Activated T-helper 2 cell treated with anti-CD3 and anti-CD28 coated beads, Interferon-gamma antibody, Interleukin-2, Interleukin-4, amounts not matched to agents 10 μg/mL and 5 μg/mL and 100 μg/mL, durations not matched to agents 14 hours and 24 hours and 36 hours (primary cell): ENCODE measurements around the gene RGL3. TPM values are rescaled to one million over a fixed set of nuclear protein-coding genes. Genes with fewer than 3 reads are reported as not detected.
"Not testable (repeated sequence)": the region's sequence is repeated elsewhere in the genome, so short reads cannot be mapped to it uniquely, and the experiment has no call there.

Experiments
- DNase-seq: peaks from one replicate; pipeline ENCODE4 v3.0.0; 2021; ENCODE audit warnings: low spot score
- H3K27ac Mint-ChIP-seq: one replicate; pipeline ENCODE4 v1.8.0; 2021; ENCODE audit warnings: mixed read lengths
- H3K27me3 Mint-ChIP-seq: one replicate; pipeline ENCODE4 v1.8.0; 2021; ENCODE audit warnings: low read depth, mixed read lengths
- H3K36me3 Mint-ChIP-seq: one replicate; pipeline ENCODE4 v1.8.0; 2021; ENCODE audit warnings: low read depth, mixed read lengths
- H3K4me1 Mint-ChIP-seq: one replicate; pipeline ENCODE4 v1.8.0; 2021; ENCODE audit warnings: low read depth, mixed read lengths
- H3K4me3 Mint-ChIP-seq: one replicate; pipeline ENCODE4 v1.8.0; 2021; ENCODE audit warnings: low read depth, mild to moderate bottlenecking, moderate library complexity, mixed read lengths
- H3K9me3 Mint-ChIP-seq: one replicate; pipeline ENCODE4 v1.8.0; 2021; ENCODE audit warnings: mixed read lengths
- intact Hi-C: fragments of 100-400 bp; cut with micrococcal nuclease; formaldehyde crosslinking; loops from one replicate; pipeline ENCODE4 v1.15.1; 2023
- total RNA-seq: library from RNA; stranded (reverse); gene quantifications from 2 replicates; pipeline ENCODE4 v1.2.3, GENCODE V29; 2022

The RGL3 gene
- total RNA-seq, 1 donor from 2014 or later = not detected

DNA sequence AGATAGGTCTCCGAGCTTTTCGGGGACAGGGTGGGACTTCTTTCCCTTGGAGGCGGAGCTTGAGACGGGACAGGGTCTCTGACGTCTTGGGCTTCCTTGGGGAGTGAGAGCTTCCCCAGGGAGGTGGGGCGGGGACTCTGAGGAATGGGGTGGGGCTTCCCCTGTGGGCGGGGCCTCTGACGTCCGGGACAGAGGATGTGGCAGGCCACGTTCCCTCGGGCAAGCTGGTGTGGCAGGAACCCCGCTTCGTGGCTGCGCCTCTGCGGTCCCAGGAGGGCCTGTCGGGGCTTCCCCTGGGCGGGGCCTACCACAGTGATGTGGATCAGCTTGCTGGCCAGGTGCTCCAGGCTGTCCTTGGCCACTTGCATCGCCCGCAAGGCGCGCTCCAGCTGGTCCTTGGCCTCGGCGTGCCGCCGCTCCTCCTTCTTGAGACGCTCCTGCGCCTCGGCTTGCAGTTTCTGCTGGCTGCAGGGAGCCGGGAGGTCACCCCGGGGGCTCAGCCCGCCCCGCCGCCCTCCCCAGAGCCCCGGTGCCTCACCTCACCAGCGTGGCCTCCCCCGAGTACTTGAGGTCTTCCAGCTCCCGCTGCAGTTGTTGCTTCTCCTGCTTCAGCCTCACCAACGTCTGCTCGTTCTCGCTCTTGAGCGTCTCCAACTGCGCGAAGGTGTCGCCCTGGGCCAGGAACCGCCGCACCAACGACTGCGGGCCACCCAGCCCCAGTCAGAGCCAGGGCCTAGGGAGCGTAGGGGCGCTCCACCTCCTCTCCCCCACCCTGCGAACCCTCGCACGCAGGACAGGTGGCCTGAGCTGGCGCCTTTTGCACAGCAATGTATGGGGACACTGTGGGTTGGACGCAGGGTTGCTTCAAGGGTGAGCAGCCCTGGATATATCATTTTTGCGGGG lies 3.3 kb upstream of the RGL3 start:
- Mint-ChIP-seq H3K27me3 (peaks cover 47% of the 10 kb centered on the region), H3K27ac (no peak overlapping the region), H3K9me3 (no peaks in the 10 kb centered on the region), H3K4me1 (peaks cover 19% of the 10 kb centered on the region), H3K36me3 (no peaks in the 10 kb centered on the region), H3K4me3 (peak overlapping the region; percentile 68)
- intact Hi-C loops = loop anchor here (5.0 kb wide), 2 partner anchors 40 to 60 kb away; partner anchors contain the start of genes ELAVL3 and EPOR
- peak; percentile 73 for DNase-seq

DNA sequence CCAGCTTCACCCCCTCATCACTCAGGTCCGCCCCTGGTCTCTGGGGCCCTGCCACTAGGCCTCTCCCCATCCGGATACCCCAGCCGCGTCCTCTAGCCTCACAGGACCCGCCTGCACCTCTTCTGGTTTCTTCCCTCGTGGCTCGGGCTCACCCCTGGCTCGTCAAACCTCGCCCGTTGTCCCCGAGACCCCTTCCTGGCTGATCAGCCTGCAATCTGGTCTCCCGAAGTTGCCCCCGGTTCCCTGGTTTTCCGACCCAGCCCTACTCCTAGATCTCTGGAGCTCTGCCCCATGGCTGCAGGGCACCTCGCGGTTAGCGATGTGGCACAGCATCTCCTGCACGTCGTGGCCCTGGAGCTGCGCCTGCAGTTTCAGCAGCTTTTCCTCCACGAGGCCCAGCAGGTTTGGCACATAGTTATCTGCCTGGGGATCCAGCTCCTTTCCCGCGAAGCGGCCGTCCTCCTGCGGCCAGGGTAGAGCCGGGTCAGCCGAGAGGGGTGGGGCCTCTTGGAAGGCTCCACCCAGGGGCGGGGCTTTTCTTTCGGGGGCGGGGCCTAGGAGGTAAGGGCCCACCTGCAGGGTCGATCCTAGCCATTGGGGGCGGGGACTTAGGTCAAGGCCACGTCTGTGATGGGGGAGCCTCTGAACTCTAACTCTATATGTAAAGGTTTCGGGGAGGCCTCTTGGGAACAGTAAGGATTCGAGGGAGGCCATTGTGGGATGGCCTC lies 2.4 kb upstream of the RGL3 start:
- Mint-ChIP-seq H3K9me3 (no peaks in the 10 kb centered on the region), H3K27me3 (peaks cover 52% of the 10 kb centered on the region), H3K27ac (no peak overlapping the region), H3K36me3 (no peaks in the 10 kb centered on the region), H3K4me3 (peak overlapping the region; percentile 43), H3K4me1 (peaks cover 19% of the 10 kb centered on the region)
- DNase-seq = peak; percentile 16
- intact Hi-C loops = loop anchor here (5.0 kb wide), 2 partner anchors 39 to 61 kb away; partner anchors contain the start of genes ELAVL3 and EPOR

DNA sequence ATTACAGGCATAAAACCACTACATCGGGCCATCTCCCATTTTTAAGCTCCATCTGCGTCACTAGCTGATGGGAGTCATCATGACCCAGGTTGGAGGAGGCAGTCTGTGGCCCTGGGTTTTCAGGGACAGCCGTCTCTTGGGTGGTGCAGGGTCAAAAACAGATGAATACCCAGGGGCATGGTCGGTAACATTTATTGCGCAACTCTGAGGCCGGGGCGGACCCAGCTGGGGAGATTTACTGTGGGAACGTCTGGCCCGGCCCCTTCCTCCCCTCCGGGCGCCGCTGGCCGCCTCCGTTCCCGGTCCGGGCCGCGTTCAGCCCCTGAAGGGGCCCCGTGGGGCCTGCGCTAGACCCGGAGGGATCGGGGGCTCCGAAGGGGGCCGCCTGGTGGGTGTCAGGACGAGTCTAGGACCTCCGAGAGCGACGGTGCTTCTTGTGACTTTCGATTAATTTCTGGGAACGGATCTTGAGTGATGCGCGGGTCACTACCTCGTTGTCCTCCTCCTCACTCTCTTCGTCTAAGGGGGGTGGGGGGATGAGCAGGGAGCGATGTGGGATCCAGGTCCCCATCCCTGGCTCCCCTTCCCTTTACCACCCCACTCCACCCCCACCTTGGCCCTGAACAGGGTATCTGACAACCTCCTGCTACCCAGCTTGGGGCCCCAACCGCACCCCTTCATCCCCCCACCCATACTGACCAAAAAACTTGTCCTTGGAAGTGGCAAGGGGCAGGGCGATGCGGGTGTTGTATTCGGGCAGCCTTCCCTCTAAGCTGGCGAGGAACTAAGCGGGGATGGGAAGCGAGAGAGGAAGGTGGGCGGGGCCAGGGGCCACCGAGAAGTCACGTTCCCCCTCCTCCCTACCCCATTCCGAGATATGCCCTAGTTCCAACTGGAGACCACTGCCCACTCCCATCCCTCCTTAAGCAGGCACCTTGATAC lies 1.6 kb upstream of the RGL3 start:
- H3K27me3 Mint-ChIP-seq = peaks cover 58% of the 10 kb centered on the region
- intact Hi-C loops = loop anchor here (5.0 kb wide), 2 partner anchors 38 to 62 kb away; partner anchors contain the start of genes ELAVL3 and EPOR
- no peak for DNase-seq
- H3K27ac Mint-ChIP-seq = no peak overlapping the region
- H3K36me3 Mint-ChIP-seq = no peaks in the 10 kb centered on the region
- H3K9me3 Mint-ChIP-seq = no peaks in the 10 kb centered on the region
- H3K4me1 Mint-ChIP-seq = peaks cover 19% of the 10 kb centered on the region
- H3K4me3 Mint-ChIP-seq = peak overlapping the region; percentile 61

DNA sequence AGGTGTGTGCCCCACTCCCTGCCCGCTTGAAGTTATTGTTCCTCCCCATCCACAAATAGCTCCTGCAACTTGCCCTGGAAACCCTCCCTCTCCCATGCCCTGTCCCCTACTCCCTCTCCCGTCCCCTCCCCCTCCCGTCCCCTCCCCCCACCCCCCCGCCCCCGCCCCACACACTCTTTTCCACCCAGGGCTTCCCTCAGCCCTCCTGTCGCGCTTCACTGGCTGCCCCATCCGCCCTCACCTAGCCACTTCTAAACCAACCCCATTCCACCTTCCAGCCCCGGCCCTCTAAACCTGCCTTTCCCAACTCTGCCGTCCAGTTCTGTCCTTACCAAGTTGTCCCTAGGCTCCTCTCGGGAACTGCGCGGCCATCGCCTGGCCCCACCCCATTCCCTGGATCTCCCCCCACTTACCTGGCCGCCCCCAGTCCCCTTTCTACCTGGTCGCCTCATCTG lies 993 bp downstream of the RGL3 start:
- no peak overlapping the region for H3K27ac Mint-ChIP-seq
- DNase-seq = no peak
- H3K4me1 Mint-ChIP-seq = peaks cover 15% of the 10 kb centered on the region
- intact Hi-C loops = no loop called here
- H3K9me3 Mint-ChIP-seq = no peaks in the 10 kb centered on the region
- no peak overlapping the region for H3K4me3 Mint-ChIP-seq
- peaks cover 50% of the 10 kb centered on the region for H3K27me3 Mint-ChIP-seq
- H3K36me3 Mint-ChIP-seq = no peaks in the 10 kb centered on the region

DNA sequence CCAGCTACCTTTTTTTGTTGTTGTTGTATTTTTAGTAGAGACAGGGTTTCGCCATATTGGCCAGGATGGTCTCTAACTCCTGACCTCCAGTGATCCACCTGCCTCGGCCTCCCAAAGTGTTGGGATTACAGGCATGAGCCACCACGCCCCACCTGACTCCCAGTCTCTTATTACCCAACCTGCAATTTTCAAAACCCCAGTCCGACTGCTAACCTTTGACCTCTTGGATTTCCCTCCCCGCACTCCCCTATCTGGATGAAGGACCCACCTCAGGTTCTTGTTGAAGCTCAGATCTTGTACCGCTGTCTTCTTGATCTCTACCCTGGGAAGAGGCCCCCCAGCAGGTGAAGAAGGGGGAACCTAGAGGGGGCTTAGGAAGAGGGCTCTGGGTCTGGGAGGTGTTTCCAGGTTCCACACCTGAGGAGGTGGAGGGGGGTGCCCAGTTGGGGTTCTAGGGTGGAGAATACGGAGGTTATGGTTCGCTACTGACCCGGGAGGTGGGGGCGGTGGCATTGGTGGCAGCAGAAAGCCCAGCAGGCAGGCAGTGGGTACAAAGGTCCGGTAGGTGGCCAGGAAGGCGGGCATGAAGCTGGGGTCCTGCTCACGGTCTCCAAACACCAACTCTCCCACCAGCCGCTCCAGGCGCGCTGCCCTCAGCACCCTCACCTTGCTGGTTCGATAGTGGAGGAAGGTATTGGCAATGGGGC lies 2.6 kb downstream of the RGL3 start:
- peaks cover 5% of the 10 kb centered on the region for H3K4me1 Mint-ChIP-seq
- no peak overlapping the region for H3K4me3 Mint-ChIP-seq
- H3K36me3 Mint-ChIP-seq = no peaks in the 10 kb centered on the region
- intact Hi-C loops = no loop called here
- H3K27me3 Mint-ChIP-seq = peaks cover 43% of the 10 kb centered on the region
- DNase-seq = no peak
- H3K27ac Mint-ChIP-seq = no peak overlapping the region
- H3K9me3 Mint-ChIP-seq = no peaks in the 10 kb centered on the region

DNA sequence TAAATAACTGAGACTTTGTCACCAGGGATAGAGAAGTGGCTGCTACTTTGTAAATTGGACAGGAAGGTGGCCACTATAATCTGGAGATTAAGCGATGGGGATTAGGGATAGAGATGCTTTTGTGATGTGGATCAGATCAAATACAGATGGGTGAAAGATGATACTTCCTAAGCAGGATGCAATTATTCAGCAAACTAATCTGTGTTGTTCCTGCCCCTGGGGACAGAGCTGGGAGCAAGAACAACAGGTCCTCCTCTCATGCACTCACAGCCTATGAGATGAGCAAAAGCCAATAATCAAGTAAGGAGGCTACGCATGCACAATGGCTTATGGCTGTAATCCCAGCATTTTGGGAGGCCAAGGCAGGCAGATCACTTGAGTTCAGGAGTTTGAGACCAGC lies 4.6 kb downstream of the RGL3 start:
- intact Hi-C loops = no loop called here
- DNase-seq = no peak
- Mint-ChIP-seq H3K4me3 (no peak overlapping the region), H3K9me3 (no peaks in the 10 kb centered on the region), H3K27ac (no peak overlapping the region), H3K27me3 (peaks cover 35% of the 10 kb centered on the region), H3K4me1 (peaks cover 1% of the 10 kb centered on the region), H3K36me3 (no peaks in the 10 kb centered on the region)

DNA sequence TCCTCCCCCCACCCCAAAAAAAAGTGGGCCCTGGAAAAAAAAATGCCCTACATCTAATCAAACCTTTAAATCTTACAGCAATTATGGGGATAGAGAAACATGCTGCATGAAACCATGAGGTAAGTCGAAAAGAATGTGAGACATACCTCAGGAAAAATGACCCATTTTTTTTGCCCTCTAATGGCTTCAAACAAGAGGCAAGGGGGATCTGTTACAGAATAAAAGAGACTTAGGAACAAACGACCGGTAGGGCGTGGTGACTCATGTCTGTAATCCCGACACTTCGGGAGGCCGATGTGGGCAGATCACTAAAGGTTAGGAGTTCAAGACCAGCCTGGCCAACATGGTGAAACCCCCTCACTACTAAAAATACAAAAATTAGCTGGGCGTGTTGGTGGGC lies 8.4 kb downstream of the RGL3 start:
- Mint-ChIP-seq H3K27me3 (peaks cover 12% of the 10 kb centered on the region), H3K4me1 (no peaks in the 10 kb centered on the region), H3K36me3 (no peaks in the 10 kb centered on the region), H3K4me3 (no peak overlapping the region), H3K9me3 (no peaks in the 10 kb centered on the region), H3K27ac (no peak overlapping the region)
- intact Hi-C loops = no loop called here
- DNase-seq = no peak

DNA sequence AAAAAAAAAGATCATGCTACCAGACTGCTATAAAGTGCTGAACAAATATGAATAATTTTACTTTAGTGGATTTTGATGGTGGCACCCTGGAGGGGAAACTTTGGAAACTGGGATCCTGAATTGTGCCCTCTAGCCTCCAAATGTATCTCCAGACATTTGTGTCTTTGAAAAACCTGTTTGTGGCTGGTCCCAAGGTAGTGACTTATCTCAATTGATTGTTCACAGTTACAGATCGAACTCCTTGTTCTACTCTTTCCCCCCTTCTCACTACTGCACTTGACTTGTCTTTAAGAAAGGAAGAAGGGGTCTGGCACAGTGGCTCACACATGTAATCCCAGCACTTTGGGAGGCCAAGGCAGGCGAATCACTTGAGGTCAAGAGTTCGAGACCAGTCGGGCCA lies 10.5 kb downstream of the RGL3 start:
- Mint-ChIP-seq H3K27ac (no peak overlapping the region), H3K36me3 (no peaks in the 10 kb centered on the region), H3K9me3 (no peaks in the 10 kb centered on the region), H3K4me1 (no peaks in the 10 kb centered on the region), H3K4me3 (no peak overlapping the region), H3K27me3 (peaks cover 9% of the 10 kb centered on the region)
- DNase-seq = no peak
- intact Hi-C loops = no loop called here

DNA sequence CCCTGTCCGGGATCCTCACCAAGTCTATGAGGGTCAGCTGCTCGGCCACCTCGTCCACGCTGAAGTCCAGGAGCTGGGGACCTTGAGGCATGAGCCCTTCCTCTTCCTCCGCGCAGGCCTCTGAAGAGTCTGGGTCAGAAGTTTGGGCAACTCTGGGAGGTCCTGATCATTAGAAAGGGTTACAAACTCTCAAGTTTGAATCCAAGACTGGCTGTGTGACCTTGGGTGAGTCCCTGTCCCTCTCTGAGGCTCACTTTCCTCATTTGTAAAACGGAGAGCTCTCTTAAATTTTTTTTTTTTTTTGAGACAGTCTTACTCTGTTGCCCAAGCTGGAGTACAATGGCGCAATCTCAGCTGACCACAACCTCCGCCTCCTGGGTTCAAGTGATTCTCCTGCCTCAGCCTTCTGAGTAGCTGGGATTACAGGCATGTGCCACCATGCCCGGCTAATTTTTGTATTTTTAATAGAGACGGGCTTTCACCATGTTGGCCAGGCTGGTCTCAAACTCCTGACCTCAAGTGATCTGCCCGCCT lies 12.3 kb downstream of the RGL3 start:
- H3K4me3 Mint-ChIP-seq, H3K27ac Mint-ChIP-seq, H3K9me3 Mint-ChIP-seq, H3K4me1 Mint-ChIP-seq, H3K36me3 Mint-ChIP-seq, DNase-seq, H3K27me3 Mint-ChIP-seq, intact Hi-C loops: not testable (repeated sequence)

DNA sequence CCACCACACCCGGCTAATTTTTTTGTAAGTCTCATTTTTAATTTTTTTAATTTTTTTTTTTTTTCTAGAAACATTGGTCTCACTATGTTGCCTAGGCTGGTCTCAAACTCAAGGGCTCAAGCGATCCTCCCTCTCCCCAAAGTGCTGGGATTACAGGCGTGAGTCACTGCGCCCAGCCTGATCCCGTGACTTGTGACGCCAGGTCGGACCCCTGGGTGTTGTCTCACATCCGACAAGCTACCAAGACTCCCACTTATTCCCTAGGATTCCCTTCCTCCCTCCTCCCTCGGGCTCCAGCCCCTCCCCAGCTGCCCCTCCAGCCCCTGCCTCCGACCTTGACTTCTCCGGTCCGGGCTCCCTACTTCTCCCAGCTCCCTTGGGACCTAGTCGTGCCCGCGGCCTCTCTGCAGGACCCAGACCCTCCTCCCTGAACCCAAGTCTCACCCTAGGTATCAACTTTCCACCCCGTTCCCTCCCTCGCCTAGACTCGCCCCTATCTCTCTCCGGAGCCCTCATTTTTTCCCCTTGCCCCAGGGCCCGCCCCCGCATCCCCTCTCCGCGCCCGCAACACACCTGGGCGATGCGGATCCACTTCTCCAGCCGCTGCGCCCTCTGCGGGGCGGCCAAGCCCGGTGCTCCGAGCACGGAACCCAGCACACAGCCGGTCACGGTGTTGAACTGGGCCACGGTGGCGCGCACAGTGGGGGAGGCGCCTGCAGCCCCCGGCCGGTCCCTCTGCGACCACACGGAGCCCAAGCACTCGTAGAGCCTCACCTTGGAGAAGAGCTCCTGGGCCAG lies 13.1 kb downstream of the RGL3 start:
- no peaks in the 10 kb centered on the region for H3K9me3 Mint-ChIP-seq
- H3K27me3 Mint-ChIP-seq = peaks cover 6% of the 10 kb centered on the region
- no peak overlapping the region for H3K4me3 Mint-ChIP-seq
- DNase-seq = no peak
- no peaks in the 10 kb centered on the region for H3K4me1 Mint-ChIP-seq
- intact Hi-C loops = no loop called here
- no peak overlapping the region for H3K27ac Mint-ChIP-seq
- no peaks in the 10 kb centered on the region for H3K36me3 Mint-ChIP-seq

DNA sequence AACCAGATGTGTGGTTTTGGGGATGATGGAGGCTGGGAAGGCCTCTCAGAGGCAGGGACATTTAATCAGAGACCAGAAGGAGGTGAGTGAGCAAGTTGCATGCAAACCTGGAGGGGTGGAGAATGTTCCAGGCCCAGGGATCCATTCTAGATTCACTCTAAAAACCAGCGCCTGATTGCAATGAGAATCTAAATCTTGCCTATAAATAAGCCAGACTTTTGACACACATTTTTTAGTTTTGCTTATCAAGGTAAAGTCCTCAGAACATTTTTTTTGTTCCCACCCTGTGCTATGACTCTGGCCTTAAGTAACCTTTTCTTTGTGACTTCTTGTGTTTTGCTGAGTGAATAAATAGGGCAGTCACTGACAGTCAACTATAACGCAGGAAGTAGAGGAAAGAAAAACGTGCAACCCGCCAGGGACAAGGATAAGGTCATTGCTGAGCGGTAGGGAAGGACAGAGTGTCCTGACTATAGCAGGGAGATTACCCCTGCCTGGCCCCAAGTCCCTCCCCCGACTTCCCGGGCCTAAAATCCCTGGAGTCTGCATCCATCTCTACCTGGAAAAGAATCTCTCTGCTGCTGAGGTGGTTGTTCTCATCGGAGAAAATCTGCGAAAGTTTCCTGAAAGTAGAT lies 14.4 kb downstream of the RGL3 start:
- H3K27ac Mint-ChIP-seq = no peak overlapping the region
- no peak overlapping the region for H3K4me3 Mint-ChIP-seq
- H3K9me3 Mint-ChIP-seq = no peaks in the 10 kb centered on the region
- H3K4me1 Mint-ChIP-seq = no peaks in the 10 kb centered on the region
- H3K27me3 Mint-ChIP-seq = peaks cover 3% of the 10 kb centered on the region
- DNase-seq = no peak
- no peaks in the 10 kb centered on the region for H3K36me3 Mint-ChIP-seq
- intact Hi-C loops = no loop called here
